HG03354 (cell line): ENCODE measurements around the gene GRM7.

ENCODE experiments used
- ATAC-seq: cut with Tn5 transposase; IDR thresholded peaks from one replicate; pipeline ENCODE4 v1.9.1; 2021; ENCODE audit warnings: mild to moderate bottlenecking; ENCODE audit not compliant: unreplicated experiment, poor library complexity, severe bottlenecking

Gene GRM7

GRCh38 chr3:7721869-7722268 is 861.0 kb downstream of the GRM7 start:
- ATAC-seq: no peak

DNA sequence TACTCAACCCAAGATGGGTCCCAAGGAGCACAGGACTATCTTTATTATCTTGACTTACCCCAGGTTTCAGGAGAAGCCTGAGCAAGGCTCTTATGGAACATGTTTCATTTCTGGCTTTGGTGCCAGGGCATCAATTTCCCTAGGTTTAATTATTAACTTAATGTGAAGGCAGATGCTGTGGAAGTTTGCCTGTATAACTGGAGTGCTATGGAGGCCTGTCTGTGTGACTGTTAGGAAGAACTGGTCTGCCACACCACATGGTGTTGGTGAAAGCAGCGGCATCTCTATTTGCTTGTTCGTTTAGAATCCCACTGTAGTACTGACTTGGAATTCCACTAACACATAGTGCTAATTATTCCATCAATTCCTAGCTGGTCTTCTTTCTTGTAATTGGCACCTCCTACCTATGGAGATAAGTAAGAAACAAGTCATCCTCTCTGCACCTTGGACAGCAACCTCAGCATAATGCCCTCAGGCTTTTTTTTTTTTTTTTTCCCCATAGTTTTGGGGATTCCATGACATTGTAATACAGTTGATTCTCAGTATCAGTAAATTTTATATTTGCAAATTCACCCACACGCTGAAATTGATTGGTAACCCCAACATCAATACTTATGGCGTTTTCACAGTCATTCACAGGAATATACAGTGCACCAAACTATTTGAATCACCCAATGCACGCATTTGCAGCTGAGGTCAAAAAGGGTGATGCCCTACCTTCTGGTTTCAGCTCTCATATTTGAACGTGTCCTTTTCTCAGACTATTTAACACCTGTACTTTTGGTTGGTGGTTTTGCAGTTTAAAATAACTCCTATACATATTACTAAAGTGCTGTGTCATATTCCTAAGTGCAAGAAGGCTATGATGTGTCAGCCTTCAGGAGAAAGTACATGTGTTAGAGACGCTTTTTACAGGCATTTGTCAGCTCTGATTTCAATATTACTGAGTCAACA is 867.9 kb downstream of the GRM7 start:
- ATAC-seq: no peak

DNA sequence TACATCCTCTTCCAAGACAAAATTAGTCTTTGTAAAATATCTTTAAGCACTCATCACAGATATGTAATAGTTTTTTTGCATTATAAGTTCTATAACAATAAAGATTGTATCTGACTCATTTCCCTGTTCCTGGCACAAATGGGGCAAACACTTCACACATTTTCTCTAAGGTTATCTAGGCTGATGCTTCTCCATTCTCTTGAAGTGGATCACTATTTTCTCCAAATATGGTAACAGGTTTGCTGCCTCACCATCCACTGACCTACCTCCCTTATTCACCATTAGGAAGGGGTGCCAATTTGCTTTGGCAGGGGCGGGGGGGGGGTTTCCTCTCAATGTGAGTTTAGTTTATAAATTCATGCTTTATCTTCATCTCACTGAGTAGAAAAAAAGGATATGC is 873.0 kb downstream of the GRM7 start:
- ATAC-seq: no peak

GRCh38 chr3:7734456-7734855 is 873.5 kb downstream of the GRM7 start:
- ATAC-seq: no peak

GRCh38 chr3:7737263-7737662 is 876.3 kb downstream of the GRM7 start:
- no peak for ATAC-seq

DNA sequence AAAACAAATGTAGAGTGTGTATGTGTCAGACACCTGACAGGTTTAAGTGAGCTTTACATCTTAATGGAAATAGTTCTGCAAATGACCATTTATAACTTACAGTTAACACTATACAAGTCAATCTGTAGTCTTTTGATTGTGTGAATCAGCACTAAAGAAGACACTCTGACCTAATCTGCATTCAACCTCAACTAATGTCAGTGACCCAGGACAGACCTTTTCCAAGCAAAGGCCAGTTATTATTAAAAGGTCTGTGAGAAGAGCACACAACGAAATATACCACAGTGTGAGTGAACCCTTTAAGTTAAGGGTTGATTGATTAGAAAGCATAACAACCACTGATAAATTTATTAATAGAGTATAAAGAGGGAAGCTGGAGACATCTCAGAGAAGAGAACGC is 878.8 kb downstream of the GRM7 start:
- ATAC-seq: no peak

GRCh38 chr3:7740458-7740857 is 879.5 kb downstream of the GRM7 start:
- no peak for ATAC-seq

DNA sequence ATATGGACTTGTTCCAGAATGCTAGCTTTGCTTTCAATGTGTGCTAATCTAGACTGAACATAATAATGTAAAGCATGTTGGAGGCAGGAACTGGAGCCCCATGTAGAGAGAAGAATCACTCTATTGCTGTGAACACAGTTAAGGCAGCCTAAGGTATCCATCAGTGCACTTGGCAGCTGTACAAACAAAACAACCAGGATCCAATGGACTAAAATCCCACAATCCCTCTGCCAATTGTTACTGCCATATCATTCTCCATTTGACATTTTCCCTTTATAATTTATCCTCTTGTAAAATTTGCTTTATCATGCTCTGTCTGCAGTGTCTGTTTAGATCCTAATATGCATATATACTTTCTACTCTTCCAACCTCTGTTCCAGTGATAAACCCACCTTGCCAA is 883.9 kb downstream of the GRM7 start:
- ATAC-seq: no peak

DNA sequence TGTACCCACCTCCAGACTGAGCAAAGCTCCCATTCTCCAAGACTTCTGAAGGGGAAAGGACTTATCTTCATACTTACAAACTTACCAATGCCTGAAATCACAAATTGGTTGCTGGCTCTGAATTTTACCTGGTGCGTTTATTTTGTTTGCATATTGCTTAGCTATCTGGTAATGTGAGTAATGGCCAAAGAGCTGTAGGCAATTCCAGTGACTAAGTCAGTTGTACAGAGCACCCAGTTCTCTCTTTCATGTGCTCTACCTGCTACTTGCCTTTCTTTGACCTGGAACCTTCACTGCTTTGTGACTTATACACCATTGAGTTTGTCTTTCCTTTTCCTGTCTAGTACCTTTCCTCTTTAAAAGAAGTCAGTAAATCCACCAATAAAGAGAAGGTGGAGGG is 884.8 kb downstream of the GRM7 start:
- ATAC-seq: no peak

GRCh38 chr3:7749931-7750695 is 889.2 kb downstream of the GRM7 start:
- ATAC-seq: no peak

DNA sequence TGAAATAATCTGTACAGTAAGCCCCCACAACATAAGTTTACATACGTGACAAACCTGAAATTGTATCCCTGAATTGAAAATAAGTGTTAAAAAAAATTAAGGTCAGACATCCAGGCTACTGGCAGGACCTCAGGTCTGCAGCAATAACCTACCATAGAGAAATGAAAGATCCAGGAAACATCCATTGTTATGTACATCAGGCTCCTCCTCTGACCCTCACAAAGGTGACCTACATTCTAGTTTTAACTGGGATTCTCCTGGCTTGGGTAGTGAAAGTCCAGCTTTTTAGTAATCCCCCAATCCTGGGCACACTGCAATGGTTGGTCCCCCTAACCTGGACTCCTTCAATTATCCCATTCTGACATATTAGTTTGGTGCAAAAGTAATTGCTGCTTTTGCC is 891.1 kb downstream of the GRM7 start:
- ATAC-seq: no peak

DNA sequence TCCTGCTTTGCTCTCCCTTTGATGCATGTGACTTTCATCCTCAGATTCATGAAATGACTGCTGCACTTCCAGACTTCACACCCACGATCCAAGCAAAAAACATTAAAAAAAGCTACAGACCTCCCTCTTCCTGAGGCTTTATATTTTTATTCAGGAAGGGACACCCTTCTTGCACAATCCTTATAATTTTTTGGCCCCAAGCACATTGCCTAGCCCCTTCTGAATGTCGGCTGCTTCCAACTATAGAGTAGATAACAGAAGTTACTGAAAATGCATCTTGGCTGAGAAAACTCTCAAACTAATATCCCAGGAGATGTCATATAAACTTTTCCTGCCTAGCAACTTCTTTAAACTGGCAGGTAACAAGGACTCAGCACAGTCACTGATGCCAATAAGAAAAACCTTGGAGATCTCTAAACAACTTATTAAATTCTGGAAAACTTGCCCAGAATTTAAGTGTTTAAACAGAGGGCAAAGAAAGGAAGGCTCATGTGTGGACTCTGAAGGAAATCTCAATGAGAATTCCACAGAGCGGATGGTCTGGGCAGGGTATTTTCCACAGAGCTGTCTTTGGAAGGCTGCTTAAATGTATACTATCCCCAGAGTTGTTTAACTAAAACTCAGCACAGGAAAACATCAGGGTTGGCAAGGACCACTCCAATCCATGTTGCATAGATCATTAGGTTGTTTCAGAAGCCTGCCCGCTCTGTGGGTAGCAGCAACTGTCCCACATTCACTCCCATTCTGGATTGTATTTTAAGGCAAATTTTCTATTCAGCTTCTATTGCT is 893.9 kb downstream of the GRM7 start:
- no peak for ATAC-seq

GRCh38 chr3:7759630-7760029 is 898.7 kb downstream of the GRM7 start:
- ATAC-seq: no peak

DNA sequence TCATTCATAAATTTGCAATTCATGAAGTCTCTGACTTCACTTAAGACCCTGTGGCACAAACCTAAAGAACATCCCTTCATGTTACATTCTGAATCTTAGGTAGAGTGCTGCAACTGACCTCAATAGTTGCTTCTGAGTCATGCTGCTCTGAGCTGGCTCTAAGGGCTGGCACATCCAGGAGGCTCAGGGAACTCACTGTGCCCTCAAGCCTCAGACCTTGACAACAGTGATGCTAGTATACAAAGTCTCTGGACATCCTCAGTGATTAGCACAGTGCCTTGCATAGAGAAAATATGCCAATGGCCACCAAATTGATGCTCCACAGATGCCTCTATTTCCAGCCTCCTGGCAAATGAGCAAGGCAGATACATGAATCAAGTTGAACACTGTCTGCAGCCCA is 899.8 kb downstream of the GRM7 start:
- no peak for ATAC-seq

- ATAC-seq: no peak
Measured at GRCh38 chr3:7764115-7764514, 903.2 kb downstream of the GRM7 start.

DNA sequence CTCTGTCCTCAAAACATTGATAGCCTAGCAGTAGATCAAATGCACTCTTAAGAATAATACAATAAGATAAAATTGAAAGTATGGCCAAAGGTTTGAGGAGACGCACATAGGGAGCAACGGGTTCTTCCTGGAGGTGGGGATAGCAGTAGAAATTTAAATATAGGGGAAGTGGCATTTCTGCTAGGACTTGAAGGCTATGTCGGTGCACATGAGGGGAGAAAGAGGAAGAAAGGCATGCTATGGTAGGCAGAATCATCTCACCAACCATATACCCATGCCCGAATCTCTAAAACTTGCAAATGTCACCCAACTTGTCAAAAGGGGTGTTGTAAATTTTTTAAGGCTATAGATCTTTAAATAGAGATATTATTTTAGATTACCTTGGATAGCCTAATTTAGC is 905.6 kb downstream of the GRM7 start:
- no peak for ATAC-seq

GRCh38 chr3:7779331-7779730 is 918.4 kb downstream of the GRM7 start:
- no peak for ATAC-seq

GRCh38 chr3:7781395-7781794 is 920.5 kb downstream of the GRM7 start:
- no peak for ATAC-seq

DNA sequence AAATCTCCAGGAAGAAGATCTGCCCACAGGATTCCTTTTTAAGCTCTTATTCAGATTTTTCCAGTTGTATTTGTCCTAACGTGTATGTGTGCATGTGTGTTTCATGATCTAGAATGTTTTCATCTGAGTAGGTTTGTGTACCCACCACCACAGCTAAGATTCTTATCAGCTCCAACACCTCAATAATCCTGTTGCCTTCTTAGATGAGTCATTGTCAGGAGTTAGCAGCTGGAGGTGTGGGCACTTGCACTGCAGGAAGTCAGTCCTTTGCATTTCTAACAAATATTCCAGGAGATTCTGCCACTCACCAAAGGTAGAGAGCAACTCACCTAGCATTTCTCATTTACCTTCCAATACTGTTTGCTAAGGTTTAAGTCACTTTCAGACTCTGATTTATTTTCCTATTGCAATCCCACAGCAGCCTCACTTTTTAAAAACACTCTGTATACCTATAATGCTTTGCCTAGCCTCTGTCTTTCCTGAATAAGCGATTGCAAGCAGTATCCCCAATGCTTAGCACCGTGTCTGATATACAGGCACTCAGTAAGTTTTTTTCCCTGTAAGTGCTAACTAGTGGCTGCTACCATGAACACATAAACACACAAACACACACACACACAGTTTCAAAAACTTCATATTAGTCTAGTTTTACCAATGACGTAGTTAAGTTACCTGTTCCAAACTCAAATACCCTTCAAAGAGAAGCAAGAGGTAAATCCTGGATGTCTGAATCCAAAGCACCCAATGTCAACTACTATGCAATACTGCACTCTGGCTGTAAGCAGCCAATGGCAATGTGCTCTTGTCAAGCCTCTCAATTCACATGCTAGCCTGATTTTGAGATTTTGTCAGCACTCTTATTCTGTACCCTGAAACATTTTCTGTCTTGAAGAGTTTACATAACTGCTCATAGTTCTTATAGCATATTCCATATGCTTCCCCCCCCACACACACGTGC is 927.2 kb downstream of the GRM7 start:
- no peak for ATAC-seq
